SU-DHL-6 (cell line): ENCODE results near the gene HSF5.

ENCODE experiments used
- CTCF ChIP-seq: fragments of 200-600 bp; sonication (generic); IDR thresholded peaks from one replicate; pipeline ENCODE4 v1.5.1; 2017; ENCODE audit warnings: antibody characterized with exemption, mild to moderate bottlenecking, low read length, moderate library complexity; ENCODE audit not compliant: insufficient read depth, poor library complexity, severe bottlenecking
- EZH2phosphoT487 ChIP-seq: fragments of 200-600 bp; sonication (generic), shearing (Covaris generic); conservative IDR thresholded peaks from 2 replicates; pipeline ENCODE4 v1.6.1; 2018; ENCODE audit warnings: mild to moderate bottlenecking, antibody characterized with exemption, low read length, moderate library complexity, mixed read lengths

- TF ChIP-seq CTCF (no peak), EZH2phosphoT487 (no peak)
Observed at GRCh38 chr17:58381124-58382035, 106.8 kb downstream of the HSF5 start.
